ENCODE results near the gene MAP1B. TPM values are rescaled to one million over a fixed set of nuclear protein-coding genes. Genes with fewer than 3 reads are reported as not detected.

Gene MAP1B
- total RNA-seq, 2 donors from 2014 or later = 6.1 to 16.2 TPM

DNA sequence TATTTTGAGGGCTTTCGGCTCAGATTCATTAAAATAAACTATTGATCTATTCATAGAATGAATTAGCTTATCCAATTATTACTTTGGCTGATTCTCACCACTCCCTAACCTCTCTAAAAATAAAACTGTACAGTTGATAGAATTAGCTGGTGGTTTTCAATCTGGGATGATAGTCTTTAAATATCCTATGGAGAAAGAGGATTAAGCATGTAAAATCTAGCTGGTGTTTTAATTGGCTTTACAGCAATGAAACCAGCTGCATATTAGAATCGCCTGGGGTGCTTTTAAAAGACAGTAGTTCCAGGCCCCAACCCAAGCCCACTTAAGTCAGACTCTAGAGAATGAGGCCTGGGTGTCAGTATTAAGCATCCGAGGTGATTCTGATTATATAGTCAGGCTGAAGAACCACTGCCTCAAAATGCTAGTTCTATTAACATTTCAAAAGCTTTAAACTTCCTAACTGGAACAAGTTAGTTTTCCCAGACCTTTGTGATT is 95.1 kb downstream of the MAP1B start:
- no peaks in the 10 kb centered on the region for H3K36me3 ChIP-seq
- intact Hi-C loops (cut with DNase I) = no loop called here
- no peak overlapping the region for H3K27ac ChIP-seq
- H3K4me1 ChIP-seq = no peaks in the 10 kb centered on the region
- DNase-seq = no peak
- H3K9ac ChIP-seq (ENCODE audit: low read depth in 2 of 2, low read length in 2 of 2) = no peak overlapping the region
- no peak overlapping the region for H3K4me3 ChIP-seq
- TF ChIP-seq, protein P1, sequence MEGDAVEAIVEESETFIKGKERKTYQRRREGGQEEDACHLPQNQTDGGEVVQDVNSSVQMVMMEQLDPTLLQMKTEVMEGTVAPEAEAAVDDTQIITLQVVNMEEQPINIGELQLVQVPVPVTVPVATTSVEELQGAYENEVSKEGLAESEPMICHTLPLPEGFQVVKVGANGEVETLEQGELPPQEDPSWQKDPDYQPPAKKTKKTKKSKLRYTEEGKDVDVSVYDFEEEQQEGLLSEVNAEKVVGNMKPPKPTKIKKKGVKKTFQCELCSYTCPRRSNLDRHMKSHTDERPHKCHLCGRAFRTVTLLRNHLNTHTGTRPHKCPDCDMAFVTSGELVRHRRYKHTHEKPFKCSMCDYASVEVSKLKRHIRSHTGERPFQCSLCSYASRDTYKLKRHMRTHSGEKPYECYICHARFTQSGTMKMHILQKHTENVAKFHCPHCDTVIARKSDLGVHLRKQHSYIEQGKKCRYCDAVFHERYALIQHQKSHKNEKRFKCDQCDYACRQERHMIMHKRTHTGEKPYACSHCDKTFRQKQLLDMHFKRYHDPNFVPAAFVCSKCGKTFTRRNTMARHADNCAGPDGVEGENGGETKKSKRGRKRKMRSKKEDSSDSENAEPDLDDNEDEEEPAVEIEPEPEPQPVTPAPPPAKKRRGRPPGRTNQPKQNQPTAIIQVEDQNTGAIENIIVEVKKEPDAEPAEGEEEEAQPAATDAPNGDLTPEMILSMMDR (IDR thresholded peaks at IDR 0.05) = no peak
- H3K9me3 ChIP-seq = no peaks in the 10 kb centered on the region
- H3K27me3 ChIP-seq = no peaks in the 10 kb centered on the region

DNA sequence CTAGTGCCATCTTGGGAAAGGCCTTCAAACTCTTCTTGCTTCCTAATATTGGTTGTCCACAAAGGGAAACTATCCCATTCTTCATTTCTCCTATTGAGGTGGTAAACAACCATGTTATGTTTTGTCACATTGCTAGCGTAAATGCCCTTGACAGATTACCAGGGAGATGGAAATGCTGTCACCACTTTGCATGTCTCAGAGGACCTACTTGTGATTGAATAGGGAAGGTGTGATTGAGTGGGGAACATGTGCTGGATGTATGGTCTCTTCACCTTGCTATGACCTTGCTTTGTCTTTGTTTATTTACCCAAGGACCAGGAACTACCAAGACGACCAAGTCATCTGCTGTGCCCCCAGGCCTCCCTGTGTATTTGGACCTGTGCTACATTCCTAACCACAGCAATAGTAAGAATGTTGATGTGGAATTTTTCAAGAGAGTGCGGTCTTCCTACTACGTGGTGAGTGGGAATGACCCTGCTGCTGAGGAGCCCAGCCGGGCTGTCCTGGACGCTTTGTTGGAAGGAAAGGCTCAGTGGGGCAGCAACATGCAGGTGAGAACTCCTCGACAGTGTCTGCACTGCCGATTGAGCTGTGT is 96.1 kb downstream of the MAP1B start:
- Histone ChIP-seq H3K36me3 (no peaks in the 10 kb centered on the region), H3K9me3 (no peaks in the 10 kb centered on the region), H3K27ac (no peak overlapping the region), H3K4me1 (no peaks in the 10 kb centered on the region), H3K27me3 (no peaks in the 10 kb centered on the region), H3K9ac (ENCODE audit: low read depth in 2 of 2, low read length in 2 of 2) (no peak overlapping the region), H3K4me3 (no peak overlapping the region)
- DNase-seq = no peak
- intact Hi-C loops (cut with DNase I) = no loop called here
- TF ChIP-seq, protein P1 (IDR thresholded peaks at IDR 0.05) = no peak

DNA sequence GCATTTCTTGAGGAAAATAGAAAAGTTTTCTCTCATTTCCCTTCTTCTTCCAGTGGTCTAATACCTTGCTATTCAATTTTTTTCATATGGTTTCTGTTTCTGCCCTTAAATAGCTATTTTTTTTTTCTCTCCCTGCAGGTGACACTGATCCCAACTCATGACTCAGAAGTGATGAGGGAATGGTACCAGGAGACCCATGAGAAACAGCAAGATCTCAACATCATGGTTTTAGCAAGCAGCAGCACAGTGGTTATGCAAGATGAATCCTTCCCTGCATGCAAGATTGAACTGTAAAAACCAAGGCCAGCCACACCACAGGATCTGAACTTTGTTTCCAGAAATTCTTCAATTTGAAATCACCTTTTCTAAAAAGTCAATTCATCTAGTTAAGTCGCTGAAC is 97.7 kb downstream of the MAP1B start:
- no peaks in the 10 kb centered on the region for H3K27me3 ChIP-seq
- intact Hi-C loops (cut with DNase I) = no loop called here
- no peak for DNase-seq
- TF ChIP-seq, protein P1 (IDR thresholded peaks at IDR 0.05) = no peak
- no peaks in the 10 kb centered on the region for H3K36me3 ChIP-seq
- H3K4me3 ChIP-seq = no peak overlapping the region
- H3K9me3 ChIP-seq = no peaks in the 10 kb centered on the region
- H3K4me1 ChIP-seq = no peaks in the 10 kb centered on the region
- no peak overlapping the region for H3K9ac ChIP-seq (ENCODE audit: low read depth in 2 of 2, low read length in 2 of 2)
- H3K27ac ChIP-seq = no peak overlapping the region

DNA sequence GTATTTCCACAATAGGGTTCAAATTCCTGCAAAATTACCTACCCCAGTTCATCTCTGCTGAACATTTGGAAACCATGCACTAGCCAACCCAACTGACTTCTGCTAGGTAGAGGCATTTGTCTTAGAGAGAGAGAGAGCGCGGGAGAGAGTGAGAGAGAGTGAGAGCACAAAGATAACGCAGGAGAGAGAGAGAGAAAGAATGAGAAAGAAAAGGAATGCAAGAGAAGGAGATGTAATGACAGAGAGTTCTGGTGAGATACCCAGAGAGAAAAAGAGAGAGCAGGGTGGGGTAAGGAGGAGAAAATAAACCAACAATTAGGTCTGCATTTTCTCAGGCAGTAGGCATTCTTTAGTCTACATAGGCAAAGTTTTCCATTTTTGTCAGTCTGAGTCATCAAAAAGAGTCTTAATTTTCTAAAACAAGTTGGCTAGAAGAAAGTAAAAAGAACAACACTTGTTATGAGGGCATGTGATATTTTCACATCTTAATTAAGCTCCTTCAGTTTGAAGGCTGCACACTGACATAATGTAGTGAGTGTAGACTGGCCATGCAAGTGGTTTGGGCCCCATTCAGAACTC is 98.2 kb downstream of the MAP1B start:
- Histone ChIP-seq H3K9me3 (no peaks in the 10 kb centered on the region), H3K9ac (ENCODE audit: low read depth in 2 of 2, low read length in 2 of 2) (no peak overlapping the region), H3K4me3 (no peak overlapping the region), H3K4me1 (no peaks in the 10 kb centered on the region), H3K27me3 (no peaks in the 10 kb centered on the region), H3K27ac (no peak overlapping the region), H3K36me3 (no peaks in the 10 kb centered on the region)
- intact Hi-C loops (cut with DNase I) = no loop called here
- TF ChIP-seq, protein P1 (IDR thresholded peaks at IDR 0.05) = no peak
- DNase-seq = no peak

DNA sequence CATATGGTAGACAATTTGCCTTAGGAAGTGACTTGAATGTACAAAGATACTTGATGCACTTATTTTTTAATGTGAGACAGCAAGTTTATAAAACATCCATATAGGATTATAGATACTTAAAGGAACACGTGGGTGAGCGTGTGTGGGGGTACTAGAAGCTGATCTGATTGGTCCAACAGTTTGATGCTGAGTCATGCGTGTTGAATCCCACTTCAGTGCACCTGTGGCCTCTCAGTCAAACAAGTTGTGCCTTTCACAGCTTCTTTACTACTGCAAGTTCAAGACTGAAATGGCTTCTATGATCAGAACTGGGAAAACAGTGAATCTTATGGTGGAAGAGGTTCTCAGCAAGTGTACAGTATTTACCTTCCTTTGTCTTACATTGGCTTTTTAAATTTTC is 98.9 kb downstream of the MAP1B start:
- no peak overlapping the region for H3K9ac ChIP-seq (ENCODE audit: low read depth in 2 of 2, low read length in 2 of 2)
- no peak overlapping the region for H3K4me3 ChIP-seq
- H3K27me3 ChIP-seq = no peaks in the 10 kb centered on the region
- DNase-seq = no peak
- H3K36me3 ChIP-seq = no peaks in the 10 kb centered on the region
- H3K27ac ChIP-seq = no peak overlapping the region
- no peaks in the 10 kb centered on the region for H3K4me1 ChIP-seq
- intact Hi-C loops (cut with DNase I) = no loop called here
- no peaks in the 10 kb centered on the region for H3K9me3 ChIP-seq
- TF ChIP-seq, protein P1 (IDR thresholded peaks at IDR 0.05) = no peak

Measured in colonic mucosa (tissue), 4 donors.